Ovary (tissue), 9 donors: ENCODE data around the gene PPP5C. TPM values are rescaled to one million over a fixed set of nuclear protein-coding genes. Genes with fewer than 3 reads are reported as not detected.

Source experiments
- DNase-seq, 5 donors: peaks; one replicate each; pipeline ENCODE4 v3.0.0-alpha.2; 2019 to 2020
- H3K27ac ChIP-seq, 2 donors: fragments of 200-600 bp; one replicate each; pipeline versions ENCODE4 v1.5.1 to v1.8.0; 2019 to 2022
- H3K27me3 ChIP-seq: fragments of 200-600 bp; one replicate; pipeline ENCODE4 v1.8.0; 2022
- H3K36me3 ChIP-seq: fragments of 200-600 bp; sonication (generic); one replicate; pipeline ENCODE4 v1.5.1; 2019
- H3K4me1 ChIP-seq: one replicate; pipeline ENCODE4 v1.8.1; 2013; ENCODE audit warnings: mild to moderate bottlenecking, moderate library complexity; ENCODE audit not compliant: insufficient read depth
- H3K4me3 ChIP-seq: fragments of 200-600 bp; sonication (generic); one replicate; pipeline ENCODE4 v1.5.1; 2017
- H3K9me3 ChIP-seq, 2 donors: fragments of 200-600 bp in 1 of 2; sonication (generic) in 1 of 2; one replicate each; pipeline versions ENCODE4 v1.5.1 to v1.8.1; 2013 to 2019; ENCODE audit warnings: mild to moderate bottlenecking in 1 of 2, moderate library complexity in 1 of 2
- CTCF ChIP-seq, 3 donors: fragments of 450-650 bp in 2 of 3; fragments of 200-600 bp in 1 of 3; IDR thresholded peaks; one replicate each; pipeline versions ENCODE4 v1.5.1 to v1.8.0; 2016 to 2022; ENCODE audit warnings: antibody characterized with exemption in 3 of 3, mild to moderate bottlenecking in 1 of 3
- EP300 ChIP-seq: sonication (generic); formaldehyde crosslinking; IDR thresholded peaks from one replicate; pipeline ENCODE4 v1.6.1; 2017; ENCODE audit warnings: antibody characterized with exemption
- POLR2A ChIP-seq: fragments of 450-650 bp; IDR thresholded peaks from one replicate; pipeline ENCODE4 v1.6.1; 2017; ENCODE audit warnings: antibody characterized with exemption, mild to moderate bottlenecking, moderate library complexity
- WGBS, 3 donors: extraction: QIAGEN DNeasy Blood & Tissue Kit in 1 of 3; methylation state at CpG; one replicate each; pipeline versions ENCODE4 v1.1.5 to v1.1.7; 2013 to 2017; 5-methylcytosine and 5-hydroxymethylcytosine counted together
- intact Hi-C, 4 donors: fragments of 100-400 bp; cut with DNase I; formaldehyde crosslinking; loops; one replicate each; pipeline versions ENCODE4 v1.11.0 to v1.15.1; 2022 to 2023
- polyA plus RNA-seq, 2 donors: library from polyadenylated mRNA; stranded (reverse); fragments of 200-250 nt in 1 of 2; fragments of 350-450 nt in 1 of 2; fragmentation: Illumina TruSeq in 1 of 2; extraction: RNeasy Lipid Tissue Mini Kit (QIAGEN cat#74804) in 1 of 2; gene quantifications; one replicate each; pipeline ENCODE4 v1.2.3, GENCODE V29; 2013 to 2014
- total RNA-seq, 7 donors: library from RNA; depleted of rRNA in 2 of 7; stranded (reverse); fragments of >200 nt in 2 of 7; fragmentation: NEBNext Ultra II Directional in 3 of 7; extraction: Animal tissue kit (Norgen Biotek cat#: 25700) in 3 of 7; gene quantifications; one replicate each; pipeline versions ENCODE4 v1.1.0 to v1.2.4, GENCODE V29; 2016 to 2023
- donor health status: DM: no; HTN: no; CAD: no; lungs with moderate emphysema.
- donor health status: DM: no; HTN: no; CAD: no.
- donor health status: Bipolar disorder and iron deficiency.
- donor health status: DM: yes; HTN: yes; CAD: no.
- donor health status: DM: no; HTN: no; CAD: no.
- donor health status: DM: yes; HTN: yes; CAD: no.

The PPP5C gene
- total and polyA plus RNA-seq, 9 donors = 33.1 to 79.2 (median 45.3) TPM

- no peak for DNase-seq
- no peak overlapping the region for H3K27ac ChIP-seq
- WGBS, 3 donors = 68 to 72% (median 70%) methylated on average over 11 of the region's 11 CpGs
- H3K27me3 ChIP-seq = no peaks in the 10 kb centered on the region
- peaks cover 19% of the 10 kb centered on the region for H3K4me1 ChIP-seq
- H3K9me3 ChIP-seq = no peaks in the 10 kb centered on the region
- intact Hi-C loops = loop anchor here in 1 of 4 donors (5.0 kb wide), 2 partner anchors 42 to 67 kb away; no protein-coding TSS in a partner anchor
- H3K4me3 ChIP-seq = no peak overlapping the region
- TF ChIP-seq CTCF (IDR thresholded peaks at IDR 0.05) (no peak), POLR2A (no peak), EP300 (no peak)
- no peaks in the 10 kb centered on the region for H3K36me3 ChIP-seq
These were observed 2.6 kb downstream of the PPP5C start for GRCh38 chr19:46349311-46349993.

GRCh38 chr19:46350029-46350757 lies 3.3 kb downstream of the PPP5C start:
- Histone ChIP-seq H3K27ac (peak overlapping the region in 1 of 2 donors; percentile 19), H3K36me3 (no peaks in the 10 kb centered on the region), H3K9me3 (no peaks in the 10 kb centered on the region), H3K27me3 (no peaks in the 10 kb centered on the region), H3K4me1 (peaks cover 19% of the 10 kb centered on the region), H3K4me3 (no peak overlapping the region)
- WGBS, 3 donors = 26 to 33% (median 32%) methylated on average over 8 of the region's 8 CpGs
- TF ChIP-seq EP300 (no peak), POLR2A (no peak), CTCF (IDR thresholded peaks at IDR 0.05) (no peak)
- no peak for DNase-seq
- intact Hi-C loops = loop anchor here in 2 of 4 donors (10.0 kb wide), 2 partner anchors 55 to 65 kb away; partner anchors contain the start of gene HIF3A (in 1 of the 2)

- no peak for TF ChIP-seq EP300
- TF ChIP-seq CTCF (IDR thresholded peaks at IDR 0.05) = no peak
- TF ChIP-seq POLR2A = no peak
- no peaks in the 10 kb centered on the region for H3K36me3 ChIP-seq
- H3K4me3 ChIP-seq = no peak overlapping the region
- peaks cover 19% of the 10 kb centered on the region for H3K4me1 ChIP-seq
- intact Hi-C loops = loop anchor here in 2 of 4 donors (10.0 kb wide), 2 partner anchors 56 to 66 kb away; partner anchors contain the start of gene HIF3A (in 1 of the 2)
- DNase-seq = no peak
- no peak overlapping the region for H3K27ac ChIP-seq
- H3K27me3 ChIP-seq = no peaks in the 10 kb centered on the region
- WGBS, 3 donors = 27 to 40% (median 32%) methylated on average over 8 of the region's 8 CpGs
- H3K9me3 ChIP-seq = no peaks in the 10 kb centered on the region
These were observed 3.9 kb downstream of the PPP5C start for GRCh38 chr19:46350758-46351159.

GRCh38 chr19:46351241-46352041 lies 4.6 kb downstream of the PPP5C start:
- Histone ChIP-seq H3K4me1 (peaks cover 19% of the 10 kb centered on the region), H3K27me3 (no peaks in the 10 kb centered on the region), H3K27ac (no peak overlapping the region), H3K36me3 (no peaks in the 10 kb centered on the region), H3K4me3 (no peak overlapping the region), H3K9me3 (no peaks in the 10 kb centered on the region)
- DNase-seq = peak in 1 of 5 donors; percentile 57
- TF ChIP-seq CTCF (IDR thresholded peaks at IDR 0.05) = no peak
- no peak for TF ChIP-seq POLR2A
- intact Hi-C loops = loop anchor here in 2 of 4 donors (10.0 kb wide), 2 partner anchors 57 to 67 kb away; partner anchors contain the start of gene HIF3A (in 1 of the 2)
- 39 to 51% (median 46%) methylated on average over 18 of the region's 18 CpGs for WGBS, 3 donors
